ENCODE measurements around the gene GNAQ. TPM values are rescaled to one million over a fixed set of nuclear protein-coding genes. Genes with fewer than 3 reads are reported as not detected.
"Not testable (repeated sequence)": the region's sequence is repeated elsewhere in the genome, so short reads cannot be mapped to it uniquely, and the experiment has no call there.

The GNAQ gene
- total and polyA plus RNA-seq, 5 donors from 2014 or later: 8.5 to 79.4 (median 17.4) TPM

GRCh38 chr9:77881634-77882033, 150.0 kb downstream of the GNAQ start:
- H3K4me1 ChIP-seq (ENCODE audit: control insufficient read depth, insufficient read depth, low read length, poor library complexity, severe bottlenecking); H3K9me3 ChIP-seq (ENCODE audit: control insufficient read depth in 2 of 2, low read length in 2 of 2); H3K27ac Mint-ChIP-seq; H3K9me3 Mint-ChIP-seq; H3K27me3 Mint-ChIP-seq; H3K27ac ChIP-seq (ENCODE audit: insufficient read depth, low read length, poor library complexity, severe bottlenecking); H3K36me3 ChIP-seq (ENCODE audit: control insufficient read depth, insufficient read depth, low read length); H3K27me3 ChIP-seq (ENCODE audit: control insufficient read depth, insufficient read depth, low read length); H3K4me3 ChIP-seq (ENCODE audit: low read depth, low read length); H3K4me3 Mint-ChIP-seq; DNase-seq; ATAC-seq (ENCODE audit: low read depth in 2 of 2): not testable (repeated sequence)
- Mint-ChIP-seq H3K4me1 (peaks cover 12 to 53% (median 36%) of the 10 kb centered on the region in 4 donors), H3K36me3 (peaks cover 16% of the 10 kb centered on the region)

GRCh38 chr9:77881111-77881510, 150.5 kb downstream of the GNAQ start:
- Mint-ChIP-seq H3K27me3 (no peaks in the 10 kb centered on the region), H3K36me3 (peaks cover 16% of the 10 kb centered on the region), H3K4me3 (no peak overlapping the region), H3K4me1 (peaks cover 12 to 53% (median 36%) of the 10 kb centered on the region in 4 donors), H3K9me3 (no peaks in the 10 kb centered on the region), H3K27ac (peak overlapping the region in 1 of 3 donors; percentile 39)
- Histone ChIP-seq H3K9me3 (ENCODE audit: control insufficient read depth in 2 of 2, low read length in 2 of 2) (no peaks in the 10 kb centered on the region), H3K4me1 (ENCODE audit: control insufficient read depth, insufficient read depth, low read length, poor library complexity, severe bottlenecking) (peaks cover 9% of the 10 kb centered on the region), H3K27ac (ENCODE audit: insufficient read depth, low read length, poor library complexity, severe bottlenecking) (no peak overlapping the region), H3K27me3 (ENCODE audit: control insufficient read depth, insufficient read depth, low read length) (no peaks in the 10 kb centered on the region), H3K36me3 (ENCODE audit: control insufficient read depth, insufficient read depth, low read length) (no peaks in the 10 kb centered on the region), H3K4me3 (ENCODE audit: low read depth, low read length) (no peak overlapping the region)
- DNase-seq: no peak
- no peak for ATAC-seq (ENCODE audit: low read depth in 2 of 2)

- Mint-ChIP-seq H3K27me3 (no peaks in the 10 kb centered on the region), H3K4me3 (no peak overlapping the region), H3K36me3 (peaks cover 17% of the 10 kb centered on the region), H3K4me1 (peaks cover 12 to 38% (median 32%) of the 10 kb centered on the region in 4 donors), H3K27ac (no peak overlapping the region), H3K9me3 (no peaks in the 10 kb centered on the region)
- Histone ChIP-seq H3K36me3 (ENCODE audit: control insufficient read depth, insufficient read depth, low read length) (no peaks in the 10 kb centered on the region), H3K27ac (ENCODE audit: insufficient read depth, low read length, poor library complexity, severe bottlenecking) (no peak overlapping the region), H3K4me3 (ENCODE audit: low read depth, low read length) (no peak overlapping the region), H3K9me3 (ENCODE audit: control insufficient read depth in 2 of 2, low read length in 2 of 2) (no peaks in the 10 kb centered on the region), H3K4me1 (ENCODE audit: control insufficient read depth, insufficient read depth, low read length, poor library complexity, severe bottlenecking) (peaks cover 4% of the 10 kb centered on the region), H3K27me3 (ENCODE audit: control insufficient read depth, insufficient read depth, low read length) (no peaks in the 10 kb centered on the region)
- ATAC-seq (ENCODE audit: low read depth in 2 of 2): no peak
- DNase-seq: no peak
Observed at GRCh38 chr9:77879437-77879943, 152.1 kb downstream of the GNAQ start.

GRCh38 chr9:77878793-77879192, 152.8 kb downstream of the GNAQ start:
- H3K27me3 ChIP-seq (ENCODE audit: control insufficient read depth, insufficient read depth, low read length); DNase-seq; H3K27ac Mint-ChIP-seq; ATAC-seq (ENCODE audit: low read depth in 2 of 2); H3K27ac ChIP-seq (ENCODE audit: insufficient read depth, low read length, poor library complexity, severe bottlenecking); H3K9me3 Mint-ChIP-seq; H3K27me3 Mint-ChIP-seq; H3K36me3 ChIP-seq (ENCODE audit: control insufficient read depth, insufficient read depth, low read length); H3K4me3 ChIP-seq (ENCODE audit: low read depth, low read length); H3K4me3 Mint-ChIP-seq; H3K9me3 ChIP-seq (ENCODE audit: control insufficient read depth in 2 of 2, low read length in 2 of 2); H3K4me1 ChIP-seq (ENCODE audit: control insufficient read depth, insufficient read depth, low read length, poor library complexity, severe bottlenecking): not testable (repeated sequence)
- Mint-ChIP-seq H3K36me3 (peaks cover 17% of the 10 kb centered on the region), H3K4me1 (peaks cover 12 to 31% (median 27%) of the 10 kb centered on the region in 4 donors)

- Mint-ChIP-seq H3K27me3 (no peaks in the 10 kb centered on the region), H3K36me3 (peaks cover 23% of the 10 kb centered on the region), H3K9me3 (no peaks in the 10 kb centered on the region), H3K27ac (peak overlapping the region in 1 of 3 donors; percentile 63), H3K4me3 (no peak overlapping the region), H3K4me1 (peaks cover 13 to 25% (median 22%) of the 10 kb centered on the region in 4 donors)
- no peak for DNase-seq
- H3K27me3 ChIP-seq (ENCODE audit: control insufficient read depth, insufficient read depth, low read length): no peaks in the 10 kb centered on the region
- H3K27ac ChIP-seq (ENCODE audit: insufficient read depth, low read length, poor library complexity, severe bottlenecking): no peak overlapping the region
- no peaks in the 10 kb centered on the region for H3K4me1 ChIP-seq (ENCODE audit: control insufficient read depth, insufficient read depth, low read length, poor library complexity, severe bottlenecking)
- no peaks in the 10 kb centered on the region for H3K36me3 ChIP-seq (ENCODE audit: control insufficient read depth, insufficient read depth, low read length)
- no peaks in the 10 kb centered on the region for H3K9me3 ChIP-seq (ENCODE audit: control insufficient read depth in 2 of 2, low read length in 2 of 2)
- no peak overlapping the region for H3K4me3 ChIP-seq (ENCODE audit: low read depth, low read length)
- ATAC-seq (ENCODE audit: low read depth in 2 of 2): no peak
Observed at GRCh38 chr9:77877976-77878375, 153.6 kb downstream of the GNAQ start.

- no peak overlapping the region for H3K27ac Mint-ChIP-seq
- H3K4me3 Mint-ChIP-seq: no peak overlapping the region
- H3K36me3 ChIP-seq (ENCODE audit: control insufficient read depth, insufficient read depth, low read length): no peaks in the 10 kb centered on the region
- H3K9me3 ChIP-seq (ENCODE audit: control insufficient read depth in 2 of 2, low read length in 2 of 2): no peaks in the 10 kb centered on the region
- H3K27me3 Mint-ChIP-seq: no peaks in the 10 kb centered on the region
- H3K27me3 ChIP-seq (ENCODE audit: control insufficient read depth, insufficient read depth, low read length): no peaks in the 10 kb centered on the region
- no peaks in the 10 kb centered on the region for H3K4me1 ChIP-seq (ENCODE audit: control insufficient read depth, insufficient read depth, low read length, poor library complexity, severe bottlenecking)
- ATAC-seq (ENCODE audit: low read depth in 2 of 2) (no peak), DNase-seq (no peak)
- H3K27ac ChIP-seq (ENCODE audit: insufficient read depth, low read length, poor library complexity, severe bottlenecking): no peak overlapping the region
- peaks cover 20 to 24% (median 21%) of the 10 kb centered on the region in 4 donors for H3K4me1 Mint-ChIP-seq
- no peaks in the 10 kb centered on the region for H3K9me3 Mint-ChIP-seq
- H3K36me3 Mint-ChIP-seq: peaks cover 19% of the 10 kb centered on the region
- H3K4me3 ChIP-seq (ENCODE audit: low read depth, low read length): no peak overlapping the region
Observed at GRCh38 chr9:77876590-77876989, 155.0 kb downstream of the GNAQ start.

GRCh38 chr9:77876091-77876490, 155.5 kb downstream of the GNAQ start:
- no peak overlapping the region for H3K4me3 Mint-ChIP-seq
- H3K36me3 Mint-ChIP-seq: peaks cover 23% of the 10 kb centered on the region
- H3K4me3 ChIP-seq (ENCODE audit: low read depth, low read length): no peak overlapping the region
- H3K4me1 Mint-ChIP-seq: peaks cover 20 to 26% (median 22%) of the 10 kb centered on the region in 4 donors
- H3K27me3 ChIP-seq (ENCODE audit: control insufficient read depth, insufficient read depth, low read length): no peaks in the 10 kb centered on the region
- no peak overlapping the region for H3K27ac Mint-ChIP-seq
- no peaks in the 10 kb centered on the region for H3K4me1 ChIP-seq (ENCODE audit: control insufficient read depth, insufficient read depth, low read length, poor library complexity, severe bottlenecking)
- no peaks in the 10 kb centered on the region for H3K27me3 Mint-ChIP-seq
- no peak overlapping the region for H3K27ac ChIP-seq (ENCODE audit: insufficient read depth, low read length, poor library complexity, severe bottlenecking)
- no peaks in the 10 kb centered on the region for H3K36me3 ChIP-seq (ENCODE audit: control insufficient read depth, insufficient read depth, low read length)
- no peaks in the 10 kb centered on the region for H3K9me3 ChIP-seq (ENCODE audit: control insufficient read depth in 2 of 2, low read length in 2 of 2)
- no peak for ATAC-seq (ENCODE audit: low read depth in 2 of 2)
- DNase-seq: no peak
- H3K9me3 Mint-ChIP-seq: no peaks in the 10 kb centered on the region

- H3K4me3 ChIP-seq (ENCODE audit: low read depth, low read length): no peak overlapping the region
- Mint-ChIP-seq H3K27me3 (no peaks in the 10 kb centered on the region), H3K36me3 (peaks cover 18% of the 10 kb centered on the region), H3K4me3 (no peak overlapping the region), H3K27ac (peak overlapping the region in 1 of 3 donors; percentile 6), H3K9me3 (no peaks in the 10 kb centered on the region), H3K4me1 (peaks cover 9 to 19% (median 14%) of the 10 kb centered on the region in 4 donors)
- H3K9me3 ChIP-seq (ENCODE audit: control insufficient read depth in 2 of 2, low read length in 2 of 2): no peaks in the 10 kb centered on the region
- no peaks in the 10 kb centered on the region for H3K36me3 ChIP-seq (ENCODE audit: control insufficient read depth, insufficient read depth, low read length)
- ATAC-seq (ENCODE audit: low read depth in 2 of 2): no peak
- no peak for DNase-seq
- no peaks in the 10 kb centered on the region for H3K27me3 ChIP-seq (ENCODE audit: control insufficient read depth, insufficient read depth, low read length)
- no peak overlapping the region for H3K27ac ChIP-seq (ENCODE audit: insufficient read depth, low read length, poor library complexity, severe bottlenecking)
- H3K4me1 ChIP-seq (ENCODE audit: control insufficient read depth, insufficient read depth, low read length, poor library complexity, severe bottlenecking): no peaks in the 10 kb centered on the region
Observed at GRCh38 chr9:77872863-77873262, 158.7 kb downstream of the GNAQ start.

Measured in CD4-positive, CD25-positive, alpha-beta regulatory T cell (primary cell).